Glutamatergic neuron (in vitro differentiated cells): ENCODE measurements around the gene MALRD1. TPM values are rescaled to one million over a fixed set of nuclear protein-coding genes. Genes with fewer than 3 reads are reported as not detected.
"Not testable (repeated sequence)": the region's sequence is repeated elsewhere in the genome, so short reads cannot be mapped to it uniquely, and the experiment has no call there.

ENCODE experiments used
- DNase-seq: peaks from one replicate; pipeline ENCODE4 v3.0.0; 2022
- H3K27ac Mint-ChIP-seq: one replicate; pipeline ENCODE4 v1.8.0; 2020; ENCODE audit warnings: mild to moderate bottlenecking, mixed read lengths, inconsistent platforms; ENCODE audit not compliant: unreplicated experiment
- H3K27me3 Mint-ChIP-seq: one replicate; pipeline ENCODE4 v1.8.0; 2020; ENCODE audit warnings: mild to moderate bottlenecking, moderate library complexity, mixed read lengths, inconsistent platforms; ENCODE audit not compliant: unreplicated experiment
- H3K36me3 Mint-ChIP-seq: one replicate; pipeline ENCODE4 v1.8.0; 2020; ENCODE audit warnings: mild to moderate bottlenecking, mixed read lengths, inconsistent platforms; ENCODE audit not compliant: unreplicated experiment
- H3K4me1 Mint-ChIP-seq: one replicate; pipeline ENCODE4 v1.8.0; 2020; ENCODE audit warnings: mild to moderate bottlenecking, low read depth, mixed read lengths, inconsistent platforms; ENCODE audit not compliant: unreplicated experiment
- H3K4me3 Mint-ChIP-seq: one replicate; pipeline ENCODE4 v1.8.0; 2020; ENCODE audit warnings: mild to moderate bottlenecking, mixed read lengths, inconsistent platforms; ENCODE audit not compliant: unreplicated experiment
- H3K9me3 Mint-ChIP-seq: one replicate; pipeline ENCODE4 v1.8.0; 2020; ENCODE audit warnings: mild to moderate bottlenecking, moderate library complexity, mixed read lengths, inconsistent platforms; ENCODE audit not compliant: unreplicated experiment
- CTCF ChIP-seq: fragments of 200-600 bp; sonication (generic); IDR thresholded peaks from one replicate; pipeline ENCODE4 v1.5.0; 2021; ENCODE audit not compliant: partially characterized antibody, unreplicated experiment
- total RNA-seq: library from RNA; stranded (reverse); fragmentation: NEBNext Ultra II Directional; extraction: Animal tissue kit (Norgen Biotek cat#: 25700); gene quantifications from one replicate; pipeline ENCODE4 v1.2.1, GENCODE V29; 2021; ENCODE audit not compliant: unreplicated experiment

Gene MALRD1
- total RNA-seq, 1 donor from 2014 or later = 0.27 TPM

- no peaks in the 10 kb centered on the region for H3K27me3 Mint-ChIP-seq
- H3K36me3 Mint-ChIP-seq = no peaks in the 10 kb centered on the region
- H3K27ac Mint-ChIP-seq = no peak overlapping the region
- no peaks in the 10 kb centered on the region for H3K9me3 Mint-ChIP-seq
- H3K4me3 Mint-ChIP-seq = no peak overlapping the region
- TF ChIP-seq CTCF = no peak
- DNase-seq = no peak
- H3K4me1 Mint-ChIP-seq = no peaks in the 10 kb centered on the region
Observed at GRCh38 chr10:19750972-19751371, 702.4 kb downstream of the MALRD1 start.

GRCh38 chr10:19756919-19757318, 708.3 kb downstream of the MALRD1 start:
- Mint-ChIP-seq H3K27me3 (no peaks in the 10 kb centered on the region), H3K4me1 (no peaks in the 10 kb centered on the region), H3K36me3 (no peaks in the 10 kb centered on the region), H3K4me3 (no peak overlapping the region), H3K27ac (no peak overlapping the region), H3K9me3 (no peaks in the 10 kb centered on the region)
- DNase-seq = no peak
- TF ChIP-seq CTCF = no peak

GRCh38 chr10:19762026-19762425, 713.4 kb downstream of the MALRD1 start:
- Mint-ChIP-seq H3K27me3 (no peaks in the 10 kb centered on the region), H3K4me3 (no peak overlapping the region), H3K36me3 (no peaks in the 10 kb centered on the region), H3K27ac (no peak overlapping the region), H3K4me1 (no peaks in the 10 kb centered on the region), H3K9me3 (no peaks in the 10 kb centered on the region)
- DNase-seq = no peak
- TF ChIP-seq CTCF = no peak

- H3K4me1 Mint-ChIP-seq = no peaks in the 10 kb centered on the region
- H3K27ac Mint-ChIP-seq = no peak overlapping the region
- DNase-seq = no peak
- H3K27me3 Mint-ChIP-seq = no peaks in the 10 kb centered on the region
- no peaks in the 10 kb centered on the region for H3K36me3 Mint-ChIP-seq
- TF ChIP-seq CTCF = no peak
- H3K9me3 Mint-ChIP-seq = no peaks in the 10 kb centered on the region
- no peak overlapping the region for H3K4me3 Mint-ChIP-seq
Observed at GRCh38 chr10:19764111-19764510, 715.5 kb downstream of the MALRD1 start.

- Mint-ChIP-seq H3K27me3 (peaks cover 1% of the 10 kb centered on the region), H3K27ac (no peak overlapping the region), H3K9me3 (no peaks in the 10 kb centered on the region), H3K4me1 (no peaks in the 10 kb centered on the region), H3K36me3 (no peaks in the 10 kb centered on the region), H3K4me3 (no peak overlapping the region)
- no peak for DNase-seq
- no peak for TF ChIP-seq CTCF
Observed at GRCh38 chr10:19767876-19768275, 719.3 kb downstream of the MALRD1 start.

- not testable (repeated sequence) for H3K27me3 Mint-ChIP-seq, H3K4me3 Mint-ChIP-seq, H3K27ac Mint-ChIP-seq, H3K4me1 Mint-ChIP-seq, H3K36me3 Mint-ChIP-seq, DNase-seq, H3K9me3 Mint-ChIP-seq
Observed at GRCh38 chr10:19769826-19770225, 721.2 kb downstream of the MALRD1 start.
